Panc1 (cell line): ENCODE results near the gene CLP1.

Source experiments
- CTCF ChIP-seq: fragments of 450-650 bp; IDR thresholded peaks from 2 replicates; pipeline ENCODE4 v1.5.1; 2017; ENCODE audit warnings: mild to moderate bottlenecking
- POLR2AphosphoS5 ChIP-seq: IDR thresholded peaks from 2 replicates; pipeline ENCODE4 v1.6.1; 2012; ENCODE audit warnings: mild to moderate bottlenecking, low read depth, low read length, moderate library complexity
- SIN3A ChIP-seq: IDR thresholded peaks from 2 replicates; pipeline ENCODE4 v1.6.1; 2012; ENCODE audit warnings: low read depth, mild to moderate bottlenecking, low read length, moderate library complexity, borderline replicate concordance; ENCODE audit not compliant: insufficient read depth
- TCF7L2 ChIP-seq: IDR thresholded peaks from 2 replicates; pipeline ENCODE4 v1.6.1; 2011; ENCODE audit warnings: mild to moderate bottlenecking, low read depth, low read length, inconsistent platforms
- TF ChIP-seq, protein P1 (sequence below), 2 experiments: IDR thresholded peaks; 2 replicates each; pipeline ENCODE4 v1.6.1; 2011 to 2012; ENCODE audit warnings: low read depth in 2 of 2, control low read depth in 1 of 2, low read length in 1 of 2, mild to moderate bottlenecking in 1 of 2, moderate library complexity in 1 of 2; ENCODE audit not compliant: insufficient read depth in 1 of 2

GRCh38 chr11:57619331-57619730 is 38.2 kb upstream of the CLP1 start:
- TF ChIP-seq CTCF (no peak; the same call in 1 of the 2 replicates), TCF7L2 (no peak), POLR2AphosphoS5 (no peak), SIN3A (no peak)
- TF ChIP-seq, protein P1, sequence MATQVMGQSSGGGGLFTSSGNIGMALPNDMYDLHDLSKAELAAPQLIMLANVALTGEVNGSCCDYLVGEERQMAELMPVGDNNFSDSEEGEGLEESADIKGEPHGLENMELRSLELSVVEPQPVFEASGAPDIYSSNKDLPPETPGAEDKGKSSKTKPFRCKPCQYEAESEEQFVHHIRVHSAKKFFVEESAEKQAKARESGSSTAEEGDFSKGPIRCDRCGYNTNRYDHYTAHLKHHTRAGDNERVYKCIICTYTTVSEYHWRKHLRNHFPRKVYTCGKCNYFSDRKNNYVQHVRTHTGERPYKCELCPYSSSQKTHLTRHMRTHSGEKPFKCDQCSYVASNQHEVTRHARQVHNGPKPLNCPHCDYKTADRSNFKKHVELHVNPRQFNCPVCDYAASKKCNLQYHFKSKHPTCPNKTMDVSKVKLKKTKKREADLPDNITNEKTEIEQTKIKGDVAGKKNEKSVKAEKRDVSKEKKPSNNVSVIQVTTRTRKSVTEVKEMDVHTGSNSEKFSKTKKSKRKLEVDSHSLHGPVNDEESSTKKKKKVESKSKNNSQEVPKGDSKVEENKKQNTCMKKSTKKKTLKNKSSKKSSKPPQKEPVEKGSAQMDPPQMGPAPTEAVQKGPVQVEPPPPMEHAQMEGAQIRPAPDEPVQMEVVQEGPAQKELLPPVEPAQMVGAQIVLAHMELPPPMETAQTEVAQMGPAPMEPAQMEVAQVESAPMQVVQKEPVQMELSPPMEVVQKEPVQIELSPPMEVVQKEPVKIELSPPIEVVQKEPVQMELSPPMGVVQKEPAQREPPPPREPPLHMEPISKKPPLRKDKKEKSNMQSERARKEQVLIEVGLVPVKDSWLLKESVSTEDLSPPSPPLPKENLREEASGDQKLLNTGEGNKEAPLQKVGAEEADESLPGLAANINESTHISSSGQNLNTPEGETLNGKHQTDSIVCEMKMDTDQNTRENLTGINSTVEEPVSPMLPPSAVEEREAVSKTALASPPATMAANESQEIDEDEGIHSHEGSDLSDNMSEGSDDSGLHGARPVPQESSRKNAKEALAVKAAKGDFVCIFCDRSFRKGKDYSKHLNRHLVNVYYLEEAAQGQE (IDR thresholded peaks at IDR 0.05; ENCODE audit: insufficient read depth in 1 of 2, low read depth in 2 of 2, low read length in 1 of 2): no peak
